Endometrial microvascular endothelial cells (primary cell): Measurements from ENCODE around the gene SPSB3. TPM values are rescaled to one million over a fixed set of nuclear protein-coding genes. Genes with fewer than 3 reads are reported as not detected.

Source experiments
- in situ Hi-C: cut with HindIII; loops from 2 replicates; pipeline ENCODE4 v1.10.0; 2017; ENCODE audit warnings: low sequenced_read_pairs, low pct_unique_long_range_greater_than_20kb; ENCODE audit errors: inconsistent ontology term
- total RNA-seq: library from RNA; depleted of rRNA; stranded (reverse); fragments of >200 nt; gene quantifications from one replicate; pipeline ENCODE4 v1.2.3, GENCODE V29; 2015; ENCODE audit errors: inconsistent ontology term

Gene SPSB3
- total RNA-seq, 1 donor from 2014 or later: 35.5 TPM

GRCh38 chr16:1778200-1779179 is 3.9 kb downstream of the SPSB3 start:
- in situ Hi-C loops: no loop called here

- in situ Hi-C loops: no loop called here
Observed at GRCh38 chr16:1777375-1778199, 4.8 kb downstream of the SPSB3 start.

GRCh38 chr16:1776991-1777374 is 5.4 kb downstream of the SPSB3 start:
- in situ Hi-C loops: no loop called here

- in situ Hi-C loops: no loop called here
Observed at GRCh38 chr16:1776672-1776955, 5.8 kb downstream of the SPSB3 start.

GRCh38 chr16:1775846-1776671 is 6.3 kb downstream of the SPSB3 start:
- in situ Hi-C loops: no loop called here

- in situ Hi-C loops: no loop called here
Observed at GRCh38 chr16:1775006-1775845, 7.1 kb downstream of the SPSB3 start.

GRCh38 chr16:1774448-1774780 is 8.0 kb downstream of the SPSB3 start:
- in situ Hi-C loops: no loop called here

GRCh38 chr16:1773703-1774447 is 8.5 kb downstream of the SPSB3 start:
- in situ Hi-C loops: no loop called here

GRCh38 chr16:1772908-1773702 is 9.3 kb downstream of the SPSB3 start, which contains the start of gene MRPS34:
Gene MRPS34, minus strand, starts transcription at chr16:1773134. Its CDS starts 15 bp downstream, at chr16:1773119.
- in situ Hi-C loops: no loop called here

- in situ Hi-C loops: no loop called here
Observed at GRCh38 chr16:1772362-1772907, 9.9 kb downstream of the SPSB3 start, which contains the start of gene EME2. Gene EME2, plus strand, starts transcription at chr16:1772810. Its CDS starts 418 bp downstream, at chr16:1773228.

GRCh38 chr16:1771864-1772361 is 10.5 kb downstream of the SPSB3 start:
- in situ Hi-C loops: no loop called here

GRCh38 chr16:1771188-1771863 is 11.0 kb downstream of the SPSB3 start, which contains the start of gene NME3:
Gene NME3, minus strand, starts transcription at chr16:1771543. Its CDS starts 9 bp downstream, at chr16:1771534.
- in situ Hi-C loops: no loop called here

GRCh38 chr16:1770328-1771187 is 11.8 kb downstream of the SPSB3 start:
- in situ Hi-C loops: no loop called here

- in situ Hi-C loops: no loop called here
Observed at GRCh38 chr16:1769402-1770300, 12.7 kb downstream of the SPSB3 start.
